ENCODE measurements around the gene TAMALIN.
"Not testable (repeated sequence)": the region's sequence is repeated elsewhere in the genome, so short reads cannot be mapped to it uniquely, and the experiment has no call there.

TAMALIN gene

GRCh38 chr12:51975196-51975595 lies 31.6 kb upstream of the TAMALIN start:
- no peak for TF ChIP-seq CTCF (IDR thresholded peaks at IDR 0.05; ENCODE audit: low read depth, low read length)
- H3K4me3 ChIP-seq (ENCODE audit: low read depth, low read length): no peak overlapping the region
- DNase-seq (ENCODE audit: low read depth): no peak

- peak; percentile 87 for DNase-seq (ENCODE audit: low read depth)
- no peak overlapping the region for H3K4me3 ChIP-seq (ENCODE audit: low read depth, low read length)
- no peak for TF ChIP-seq MAX (IDR thresholded peaks at IDR 0.05; ENCODE audit: low read depth, low read length)
- TF ChIP-seq POLR2A (IDR thresholded peaks at IDR 0.05; ENCODE audit: extremely low read depth, insufficient read length): no peak
- TF ChIP-seq CTCF (IDR thresholded peaks at IDR 0.05; ENCODE audit: low read depth, low read length): no peak
- TF ChIP-seq MYC (IDR thresholded peaks at IDR 0.05; ENCODE audit: low read depth, low read length): no peak
These were observed 30.2 kb upstream of the TAMALIN start for GRCh38 chr12:51976376-51977160.

- H3K4me3 ChIP-seq (ENCODE audit: low read depth, low read length): no peak overlapping the region
- TF ChIP-seq POLR2A (IDR thresholded peaks at IDR 0.05; ENCODE audit: extremely low read depth, insufficient read length): no peak
- no peak for TF ChIP-seq MYC (IDR thresholded peaks at IDR 0.05; ENCODE audit: low read depth, low read length)
- peak; percentile 14; the same call in 1 of the 2 replicates for TF ChIP-seq MAX (IDR thresholded peaks at IDR 0.05; ENCODE audit: low read depth, low read length)
- TF ChIP-seq CTCF (IDR thresholded peaks at IDR 0.05; ENCODE audit: low read depth, low read length): no peak
- DNase-seq (ENCODE audit: low read depth): peak; percentile 68
These were observed 29.4 kb upstream of the TAMALIN start for GRCh38 chr12:51977320-51977753.

GRCh38 chr12:51979306-51979705 lies 27.4 kb upstream of the TAMALIN start:
- H3K4me3 ChIP-seq (ENCODE audit: low read depth, low read length); DNase-seq (ENCODE audit: low read depth): not testable (repeated sequence)

- no peak overlapping the region for H3K4me3 ChIP-seq (ENCODE audit: low read depth, low read length)
- TF ChIP-seq MYC (IDR thresholded peaks at IDR 0.05; ENCODE audit: low read depth, low read length) (peak; percentile 42; the same call in 1 of the 2 replicates), MAX (IDR thresholded peaks at IDR 0.05; ENCODE audit: low read depth, low read length) (no peak), CTCF (IDR thresholded peaks at IDR 0.05; ENCODE audit: low read depth, low read length) (peak; percentile 97)
- peak; percentile 80 for DNase-seq (ENCODE audit: low read depth)
These were observed 26.5 kb upstream of the TAMALIN start for GRCh38 chr12:51980051-51980808.

- no peak overlapping the region for H3K4me3 ChIP-seq (ENCODE audit: low read depth, low read length)
- TF ChIP-seq MAX (IDR thresholded peaks at IDR 0.05; ENCODE audit: low read depth, low read length) (no peak), MYC (IDR thresholded peaks at IDR 0.05; ENCODE audit: low read depth, low read length) (no peak), CTCF (IDR thresholded peaks at IDR 0.05; ENCODE audit: low read depth, low read length) (no peak), POLR2A (IDR thresholded peaks at IDR 0.05; ENCODE audit: extremely low read depth, insufficient read length) (no peak)
- DNase-seq (ENCODE audit: low read depth): no peak
These were observed 26.0 kb upstream of the TAMALIN start for GRCh38 chr12:51980809-51981127.

All from NB4 (cell line).